ENCODE results near the gene MAN1C1. TPM values are rescaled to one million over a fixed set of nuclear protein-coding genes. Genes with fewer than 3 reads are reported as not detected.

The MAN1C1 gene
- total RNA-seq, 1 experiment from 2014 or later: 1.2 TPM

- TF ChIP-seq CTCF (IDR thresholded peaks at IDR 0.05 in 2 of 3, conservative IDR thresholded peaks at IDR 0.05 in 1 of 3; ENCODE audit: borderline replicate concordance in 1 of 3, insufficient read depth in 1 of 3, low read depth in 2 of 3, low read length in 2 of 3) (no peak), POLR2AphosphoS5 (IDR thresholded peaks at IDR 0.05; ENCODE audit: low read depth, low read length) (no peak), EZH2phosphoT487 (IDR thresholded peaks at IDR 0.05; ENCODE audit: borderline replicate concordance) (no peak), TCF7L2 (IDR thresholded peaks at IDR 0.05; ENCODE audit: borderline replicate concordance, extremely low read depth, insufficient read depth, insufficient read length) (no peak)
Measured at GRCh38 chr1:25829046-25829445, 212.5 kb downstream of the MAN1C1 start (continued).

GRCh38 chr1:25831569-25832196 lies 215.1 kb downstream of the MAN1C1 start:
- RAD21 ChIA-PET (ENCODE audit: low non-redundant PET in 1 of 2, low total read pairs in 2 of 2, uncharacterized antibody in 2 of 2, unreplicated experiment in 2 of 2): interaction anchor here in 1 of 2 experiments (0.5 kb wide), 1 partner anchor 60 kb away, joined by 5 read pairs; no protein-coding TSS in a partner anchor
- H3K9me3 ChIP-seq (ENCODE audit: control insufficient read depth in 1 of 2, insufficient read depth in 1 of 2, low read depth in 1 of 2, low read length in 2 of 2): no peaks in the 10 kb centered on the region
- CTCF ChIA-PET: interaction anchor here (1.7 kb wide), 1 partner anchor 10 kb away, joined by 3 read pairs; no protein-coding TSS in a partner anchor
- no peak overlapping the region for H3K4me3 ChIP-seq (replicated peaks in 1 of 2; ENCODE audit: low read depth in 1 of 2, low read length in 2 of 2)
- intact Hi-C loops (cut with micrococcal nuclease): no loop called here
- BruUV-seq (replicated peaks): no TSS peak
- no peaks in the 10 kb centered on the region for H3K27me3 ChIP-seq (ENCODE audit: insufficient read depth, low read length)
- no peak overlapping the region for H3K4me2 ChIP-seq (ENCODE audit: low read length)
- no peaks in the 10 kb centered on the region for H3K4me1 ChIP-seq (ENCODE audit: control insufficient read depth in 1 of 2, insufficient read depth in 2 of 2, low read length in 2 of 2)
- H3K36me3 ChIP-seq (ENCODE audit: control insufficient read depth in 1 of 2, insufficient read depth in 2 of 2, low read length in 2 of 2): peaks cover 50 to 59% of the 10 kb centered on the region in 2 experiments
- DNase-seq (ENCODE audit: low read depth, low spot score) (no peak), ATAC-seq (no peak)
- H2AFZ ChIP-seq (ENCODE audit: low read depth, low read length, poor library complexity, severe bottlenecking): no peak overlapping the region
- H3K79me2 ChIP-seq (ENCODE audit: insufficient read depth, low read length): peaks cover 48% of the 10 kb centered on the region
- H3K27ac ChIP-seq (ENCODE audit: low read depth, low read length): no peak overlapping the region
- H3K9ac ChIP-seq (ENCODE audit: low read length): no peak overlapping the region
- no peaks in the 10 kb centered on the region; the same call in 1 of the 2 replicates for H4K20me1 ChIP-seq (ENCODE audit: insufficient read depth)
- TF ChIP-seq ZNF274 (IDR thresholded peaks at IDR 0.05; ENCODE audit: low read depth, low read length) (no peak), ATF3 (IDR thresholded peaks at IDR 0.05) (no peak), CBX3 (IDR thresholded peaks at IDR 0.05; ENCODE audit: low read depth) (no peak), SRF (IDR thresholded peaks at IDR 0.05; ENCODE audit: low read depth) (no peak), JUND (IDR thresholded peaks at IDR 0.05) (no peak), SIN3A (IDR thresholded peaks at IDR 0.05; ENCODE audit: low read depth) (no peak), CTCF (IDR thresholded peaks at IDR 0.05 in 2 of 3, conservative IDR thresholded peaks at IDR 0.05 in 1 of 3; ENCODE audit: borderline replicate concordance in 1 of 3, insufficient read depth in 1 of 3, low read depth in 2 of 3, low read length in 2 of 3) (no peak), YY1 (IDR thresholded peaks at IDR 0.05; ENCODE audit: extremely low read depth, insufficient replicate concordance, low read depth, low read length) (no peak), RAD21 (IDR thresholded peaks at IDR 0.05; ENCODE audit: low read depth) (no peak), CEBPB (IDR thresholded peaks at IDR 0.05; ENCODE audit: low read depth) (no peak), ZFX (IDR thresholded peaks at IDR 0.05) (no peak), EGR1 (IDR thresholded peaks at IDR 0.05; ENCODE audit: low read depth) (no peak), TCF7L2 (IDR thresholded peaks at IDR 0.05; ENCODE audit: borderline replicate concordance, extremely low read depth, insufficient read depth, insufficient read length) (no peak)
- TF ChIP-seq, protein P1, sequence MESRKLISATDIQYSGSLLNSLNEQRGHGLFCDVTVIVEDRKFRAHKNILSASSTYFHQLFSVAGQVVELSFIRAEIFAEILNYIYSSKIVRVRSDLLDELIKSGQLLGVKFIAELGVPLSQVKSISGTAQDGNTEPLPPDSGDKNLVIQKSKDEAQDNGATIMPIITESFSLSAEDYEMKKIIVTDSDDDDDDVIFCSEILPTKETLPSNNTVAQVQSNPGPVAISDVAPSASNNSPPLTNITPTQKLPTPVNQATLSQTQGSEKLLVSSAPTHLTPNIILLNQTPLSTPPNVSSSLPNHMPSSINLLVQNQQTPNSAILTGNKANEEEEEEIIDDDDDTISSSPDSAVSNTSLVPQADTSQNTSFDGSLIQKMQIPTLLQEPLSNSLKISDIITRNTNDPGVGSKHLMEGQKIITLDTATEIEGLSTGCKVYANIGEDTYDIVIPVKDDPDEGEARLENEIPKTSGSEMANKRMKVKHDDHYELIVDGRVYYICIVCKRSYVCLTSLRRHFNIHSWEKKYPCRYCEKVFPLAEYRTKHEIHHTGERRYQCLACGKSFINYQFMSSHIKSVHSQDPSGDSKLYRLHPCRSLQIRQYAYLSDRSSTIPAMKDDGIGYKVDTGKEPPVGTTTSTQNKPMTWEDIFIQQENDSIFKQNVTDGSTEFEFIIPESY (IDR thresholded peaks at IDR 0.05; ENCODE audit: extremely low read depth, insufficient replicate concordance, low read length): no peak
- POLR2A ChIA-PET: no interaction called here
- H3K9me2 ChIP-seq (ENCODE audit: insufficient read depth): no peaks in the 10 kb centered on the region

All from HCT116 (cell line).